ENCODE data around the gene C2orf68.

The C2orf68 gene

GRCh38 chr2:85598594-85599340 is 13.1 kb downstream of the C2orf68 start:
- no peak overlapping the region for H3K4me3 ChIP-seq (replicated peaks; ENCODE audit: low read depth, low read length)
- DNase-seq (ENCODE audit: extremely low read depth, low read depth): no peak
- no peak for TF ChIP-seq CTCF (IDR thresholded peaks at IDR 0.05; ENCODE audit: low read depth, low read length, missing control alignments)

- no peak overlapping the region for H3K4me3 ChIP-seq (replicated peaks; ENCODE audit: low read depth, low read length)
- TF ChIP-seq CTCF (IDR thresholded peaks at IDR 0.05; ENCODE audit: low read depth, low read length, missing control alignments): no peak
- no peak for DNase-seq (ENCODE audit: extremely low read depth, low read depth)
Observed at GRCh38 chr2:85597241-85597640, 14.6 kb downstream of the C2orf68 start.

GRCh38 chr2:85596486-85597143 is 15.3 kb downstream of the C2orf68 start:
- TF ChIP-seq CTCF (IDR thresholded peaks at IDR 0.05; ENCODE audit: low read depth, low read length, missing control alignments): no peak
- peak overlapping the region; percentile 67 for H3K4me3 ChIP-seq (replicated peaks; ENCODE audit: low read depth, low read length)
- no peak for DNase-seq (ENCODE audit: extremely low read depth, low read depth)

GRCh38 chr2:85596026-85596333 is 15.9 kb downstream of the C2orf68 start:
- H3K4me3 ChIP-seq (replicated peaks; ENCODE audit: low read depth, low read length): peak overlapping the region; percentile 67
- no peak for DNase-seq (ENCODE audit: extremely low read depth, low read depth)
- no peak for TF ChIP-seq CTCF (IDR thresholded peaks at IDR 0.05; ENCODE audit: low read depth, low read length, missing control alignments)

- TF ChIP-seq CTCF (IDR thresholded peaks at IDR 0.05; ENCODE audit: low read depth, low read length, missing control alignments): no peak
- DNase-seq (ENCODE audit: extremely low read depth, low read depth): peak; percentile 98
Observed at GRCh38 chr2:85595301-85596025, 16.4 kb downstream of the C2orf68 start, which contains the start of gene RNF181. TSS of gene RNF181 (plus strand) at chr2:85595745. CDS start at chr2:85595764, 19 bp downstream.

GRCh38 chr2:85594715-85595300 is 17.1 kb downstream of the C2orf68 start:
- H3K4me3 ChIP-seq (replicated peaks; ENCODE audit: low read depth, low read length): peak overlapping the region; percentile 67
- no peak for TF ChIP-seq CTCF (IDR thresholded peaks at IDR 0.05; ENCODE audit: low read depth, low read length, missing control alignments)
- no peak for DNase-seq (ENCODE audit: extremely low read depth, low read depth)

More at GRCh38 chr2:85595301-85596025, 16.4 kb downstream of the C2orf68 start, which contains the start of gene RNF181:
- peak within 1 kb of the TSS; percentile 67 for H3K4me3 ChIP-seq (replicated peaks; ENCODE audit: low read depth, low read length)
